Transverse colon (tissue), 4 donors: ENCODE measurements around the gene EEFSEC.

Experiments
- CTCF ChIP-seq, 5 experiments: fragments of 200-600 bp in 3 of 5; fragments of 450-650 bp in 2 of 5; sonication (generic) in 3 of 5; IDR thresholded peaks; 1 replicate in 2 of 5; 2 replicates in 3 of 5; pipeline ENCODE4 v1.5.1; 2016 to 2017; ENCODE audit warnings: antibody characterized with exemption in 5 of 5, inconsistent platforms in 3 of 5, mild to moderate bottlenecking in 2 of 5, moderate library complexity in 1 of 5
- EP300 ChIP-seq: sonication (generic); formaldehyde crosslinking; IDR thresholded peaks from one replicate; pipeline ENCODE4 v1.6.1; 2017; ENCODE audit warnings: antibody characterized with exemption, low read depth
- POLR2A ChIP-seq: fragments of 450-650 bp; IDR thresholded peaks from one replicate; pipeline ENCODE4 v1.6.1; 2016; ENCODE audit warnings: antibody characterized with exemption, mild to moderate bottlenecking, moderate library complexity
- POLR2AphosphoS5 ChIP-seq, 3 donors: sonication (generic); formaldehyde crosslinking; IDR thresholded peaks; one replicate each; pipeline ENCODE4 v1.6.1; 2016; ENCODE audit warnings: antibody characterized with exemption in 3 of 3

GRCh38 chr3:128430731-128431130, 277.4 kb downstream of the EEFSEC start:
- TF ChIP-seq POLR2AphosphoS5 (IDR thresholded peaks at IDR 0.05) (no peak), CTCF (IDR thresholded peaks at IDR 0.05) (no peak), POLR2A (no peak), EP300 (no peak)
